SW480 (cell line): Measurements from ENCODE around the gene MGAT5.

Source experiments
- DNase-seq: peaks from one replicate; pipeline ENCODE4 v3.0.0-alpha.2; 2016; ENCODE audit warnings: low spot score

MGAT5 gene

GRCh38 chr2:134231301-134231964 lies 22.4 kb upstream of the MGAT5 start:
- no peak for DNase-seq

- DNase-seq: no peak
Measured at GRCh38 chr2:134231965-134232340, 21.9 kb upstream of the MGAT5 start.

GRCh38 chr2:134232461-134232860 lies 21.4 kb upstream of the MGAT5 start:
- no peak for DNase-seq

- no peak for DNase-seq
Measured at GRCh38 chr2:134232868-134233727, 20.8 kb upstream of the MGAT5 start.

- no peak for DNase-seq
Measured at GRCh38 chr2:134233728-134234136, 20.1 kb upstream of the MGAT5 start.

GRCh38 chr2:134234535-134234934 lies 19.3 kb upstream of the MGAT5 start:
- DNase-seq: no peak

GRCh38 chr2:134235510-134236144 lies 18.2 kb upstream of the MGAT5 start:
- no peak for DNase-seq

- no peak for DNase-seq
Measured at GRCh38 chr2:134238371-134238770, 15.5 kb upstream of the MGAT5 start.

- DNase-seq: no peak
Measured at GRCh38 chr2:134240061-134240460, 13.8 kb upstream of the MGAT5 start.

GRCh38 chr2:134241911-134242310 lies 12.0 kb upstream of the MGAT5 start:
- DNase-seq: no peak

- no peak for DNase-seq
Measured at GRCh38 chr2:134243244-134243643, 10.6 kb upstream of the MGAT5 start.

GRCh38 chr2:134244086-134244485 lies 9.8 kb upstream of the MGAT5 start:
- DNase-seq: no peak

GRCh38 chr2:134244587-134244986 lies 9.3 kb upstream of the MGAT5 start:
- no peak for DNase-seq

GRCh38 chr2:134245340-134245984 lies 8.4 kb upstream of the MGAT5 start:
- DNase-seq: peak; percentile 57

GRCh38 chr2:134246154-134246874 lies 7.6 kb upstream of the MGAT5 start:
- no peak for DNase-seq

GRCh38 chr2:134247679-134248078 lies 6.2 kb upstream of the MGAT5 start:
- DNase-seq: no peak

- no peak for DNase-seq
Measured at GRCh38 chr2:134248913-134249312, 5.0 kb upstream of the MGAT5 start.

GRCh38 chr2:134249755-134250154 lies 4.1 kb upstream of the MGAT5 start:
- no peak for DNase-seq

GRCh38 chr2:134250840-134251461 lies 2.9 kb upstream of the MGAT5 start:
- DNase-seq: no peak

- no peak for DNase-seq
Measured at GRCh38 chr2:134252092-134252750, 1.7 kb upstream of the MGAT5 start.
